A673 (cell line): Measurements from ENCODE around the gene NFATC2.

ENCODE experiments used
- EZH2 ChIP-seq: fragments of 200-600 bp; sonication (generic); IDR thresholded peaks from 2 replicates; pipeline ENCODE4 v1.6.1; 2017; ENCODE audit warnings: borderline replicate concordance, low read depth, mild to moderate bottlenecking, mixed read lengths, antibody characterized with exemption, low read length; ENCODE audit not compliant: poor library complexity, severe bottlenecking
- TF ChIP-seq, protein P1 (sequence below): fragments of 300-800, 200-600 bp; sonication (generic); conservative IDR thresholded peaks from 2 replicates; pipeline ENCODE4 v1.5.1; 2017; ENCODE audit warnings: low read depth, mild to moderate bottlenecking, antibody characterized with exemption, low read length, moderate library complexity, mixed read lengths

DNA sequence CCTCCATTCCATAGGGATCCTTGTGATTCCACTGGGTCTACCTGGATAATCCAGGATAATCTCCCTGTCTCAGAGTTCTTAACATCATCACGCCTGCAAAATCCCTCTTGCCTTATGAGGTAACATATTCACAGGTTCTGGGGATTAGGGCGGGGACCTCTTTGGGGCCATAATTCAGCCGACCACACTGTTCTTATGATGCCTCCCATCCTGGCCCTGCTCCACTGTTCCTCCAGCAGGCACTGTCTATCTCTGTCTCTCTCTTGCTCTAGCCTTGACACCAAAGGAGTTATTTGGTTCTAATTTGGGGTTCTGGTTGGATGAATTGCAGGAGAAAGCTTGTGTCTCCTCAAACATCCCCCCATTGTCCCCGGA lies 168.1 kb downstream of the NFATC2 start:
- TF ChIP-seq, protein P1, sequence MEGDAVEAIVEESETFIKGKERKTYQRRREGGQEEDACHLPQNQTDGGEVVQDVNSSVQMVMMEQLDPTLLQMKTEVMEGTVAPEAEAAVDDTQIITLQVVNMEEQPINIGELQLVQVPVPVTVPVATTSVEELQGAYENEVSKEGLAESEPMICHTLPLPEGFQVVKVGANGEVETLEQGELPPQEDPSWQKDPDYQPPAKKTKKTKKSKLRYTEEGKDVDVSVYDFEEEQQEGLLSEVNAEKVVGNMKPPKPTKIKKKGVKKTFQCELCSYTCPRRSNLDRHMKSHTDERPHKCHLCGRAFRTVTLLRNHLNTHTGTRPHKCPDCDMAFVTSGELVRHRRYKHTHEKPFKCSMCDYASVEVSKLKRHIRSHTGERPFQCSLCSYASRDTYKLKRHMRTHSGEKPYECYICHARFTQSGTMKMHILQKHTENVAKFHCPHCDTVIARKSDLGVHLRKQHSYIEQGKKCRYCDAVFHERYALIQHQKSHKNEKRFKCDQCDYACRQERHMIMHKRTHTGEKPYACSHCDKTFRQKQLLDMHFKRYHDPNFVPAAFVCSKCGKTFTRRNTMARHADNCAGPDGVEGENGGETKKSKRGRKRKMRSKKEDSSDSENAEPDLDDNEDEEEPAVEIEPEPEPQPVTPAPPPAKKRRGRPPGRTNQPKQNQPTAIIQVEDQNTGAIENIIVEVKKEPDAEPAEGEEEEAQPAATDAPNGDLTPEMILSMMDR = no peak
- TF ChIP-seq EZH2 = no peak
